ENCODE measurements around the gene OFD1.

DNA sequence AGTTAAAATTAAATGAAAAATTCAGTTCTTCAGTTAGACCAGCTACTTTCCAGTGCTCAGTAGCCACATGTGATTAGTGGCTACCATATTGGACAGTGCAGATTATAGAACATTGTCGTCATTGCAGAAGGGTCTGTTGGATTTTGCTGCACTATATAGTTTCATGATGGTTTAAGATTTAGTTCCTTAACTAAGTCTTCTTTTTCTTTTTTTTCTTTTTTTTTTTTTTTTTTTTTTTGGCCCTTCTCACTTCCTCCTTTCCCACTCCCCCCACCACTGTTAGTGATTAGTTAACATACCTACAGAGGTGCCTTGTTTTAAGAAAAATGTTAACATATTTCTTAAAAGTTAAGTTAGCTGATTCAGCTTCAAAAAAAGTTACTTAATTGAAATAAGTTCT, 36.6 kb upstream of the OFD1 start:
- TF ChIP-seq, protein P1, sequence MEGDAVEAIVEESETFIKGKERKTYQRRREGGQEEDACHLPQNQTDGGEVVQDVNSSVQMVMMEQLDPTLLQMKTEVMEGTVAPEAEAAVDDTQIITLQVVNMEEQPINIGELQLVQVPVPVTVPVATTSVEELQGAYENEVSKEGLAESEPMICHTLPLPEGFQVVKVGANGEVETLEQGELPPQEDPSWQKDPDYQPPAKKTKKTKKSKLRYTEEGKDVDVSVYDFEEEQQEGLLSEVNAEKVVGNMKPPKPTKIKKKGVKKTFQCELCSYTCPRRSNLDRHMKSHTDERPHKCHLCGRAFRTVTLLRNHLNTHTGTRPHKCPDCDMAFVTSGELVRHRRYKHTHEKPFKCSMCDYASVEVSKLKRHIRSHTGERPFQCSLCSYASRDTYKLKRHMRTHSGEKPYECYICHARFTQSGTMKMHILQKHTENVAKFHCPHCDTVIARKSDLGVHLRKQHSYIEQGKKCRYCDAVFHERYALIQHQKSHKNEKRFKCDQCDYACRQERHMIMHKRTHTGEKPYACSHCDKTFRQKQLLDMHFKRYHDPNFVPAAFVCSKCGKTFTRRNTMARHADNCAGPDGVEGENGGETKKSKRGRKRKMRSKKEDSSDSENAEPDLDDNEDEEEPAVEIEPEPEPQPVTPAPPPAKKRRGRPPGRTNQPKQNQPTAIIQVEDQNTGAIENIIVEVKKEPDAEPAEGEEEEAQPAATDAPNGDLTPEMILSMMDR (IDR thresholded peaks at IDR 0.05; ENCODE audit: borderline replicate concordance, extremely low read depth, low read length, poor library complexity, severe bottlenecking): no peak
- no peak for TF ChIP-seq EZH2 (IDR thresholded peaks at IDR 0.05; ENCODE audit: borderline replicate concordance, low read depth, low read length, severe bottlenecking)

Measured in DND-41 (cell line).